ENCODE results near the gene GNAS-AS1.

- TF ChIP-seq CTCF (IDR thresholded peaks at IDR 0.05) (no peak), POLR2A (IDR thresholded peaks at IDR 0.05) (no peak), EP300 (IDR thresholded peaks at IDR 0.05) (no peak), POLR2AphosphoS5 (IDR thresholded peaks at IDR 0.05) (no peak)
These were observed 14.0 kb downstream of the GNAS-AS1 start for GRCh38 chr20:58836616-58837204.
